Lower leg skin (tissue), 3 donors: ENCODE results near the gene FAM149A.

ENCODE experiments used
- POLR2A ChIP-seq, 2 donors: fragments of 450-650 bp; IDR thresholded peaks; one replicate each; pipeline ENCODE4 v1.6.1; 2016 to 2017; ENCODE audit warnings: antibody characterized with exemption in 2 of 2, mild to moderate bottlenecking in 1 of 2, moderate library complexity in 1 of 2
- TF ChIP-seq, protein P1 (sequence below), 3 donors: fragments of 450-650 bp; IDR thresholded peaks; one replicate each; pipeline ENCODE4 v1.5.1; 2016; ENCODE audit warnings: antibody characterized with exemption in 3 of 3, mild to moderate bottlenecking in 3 of 3, moderate library complexity in 2 of 3

DNA sequence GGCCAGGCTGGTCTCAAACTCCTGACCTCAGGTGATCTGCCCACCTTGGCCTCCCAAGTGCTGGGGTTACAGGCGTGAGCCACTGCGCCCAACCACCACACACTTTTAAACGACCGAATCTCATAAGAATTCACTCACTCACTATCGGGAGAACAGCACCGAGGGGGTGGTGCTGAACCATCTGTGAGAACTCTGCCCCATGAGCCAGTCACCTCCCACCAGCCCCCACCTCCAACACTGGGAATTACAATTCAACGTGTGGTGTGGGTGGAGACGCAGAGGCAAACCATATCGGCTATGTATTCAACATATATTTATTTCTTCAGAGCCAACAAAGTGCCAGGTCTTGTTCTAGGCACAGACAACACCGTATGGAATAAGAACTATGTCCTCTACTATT lies 32.0 kb upstream of the FAM149A start:
- TF ChIP-seq, protein P1, sequence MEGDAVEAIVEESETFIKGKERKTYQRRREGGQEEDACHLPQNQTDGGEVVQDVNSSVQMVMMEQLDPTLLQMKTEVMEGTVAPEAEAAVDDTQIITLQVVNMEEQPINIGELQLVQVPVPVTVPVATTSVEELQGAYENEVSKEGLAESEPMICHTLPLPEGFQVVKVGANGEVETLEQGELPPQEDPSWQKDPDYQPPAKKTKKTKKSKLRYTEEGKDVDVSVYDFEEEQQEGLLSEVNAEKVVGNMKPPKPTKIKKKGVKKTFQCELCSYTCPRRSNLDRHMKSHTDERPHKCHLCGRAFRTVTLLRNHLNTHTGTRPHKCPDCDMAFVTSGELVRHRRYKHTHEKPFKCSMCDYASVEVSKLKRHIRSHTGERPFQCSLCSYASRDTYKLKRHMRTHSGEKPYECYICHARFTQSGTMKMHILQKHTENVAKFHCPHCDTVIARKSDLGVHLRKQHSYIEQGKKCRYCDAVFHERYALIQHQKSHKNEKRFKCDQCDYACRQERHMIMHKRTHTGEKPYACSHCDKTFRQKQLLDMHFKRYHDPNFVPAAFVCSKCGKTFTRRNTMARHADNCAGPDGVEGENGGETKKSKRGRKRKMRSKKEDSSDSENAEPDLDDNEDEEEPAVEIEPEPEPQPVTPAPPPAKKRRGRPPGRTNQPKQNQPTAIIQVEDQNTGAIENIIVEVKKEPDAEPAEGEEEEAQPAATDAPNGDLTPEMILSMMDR (IDR thresholded peaks at IDR 0.05), result no peak
- no peak for TF ChIP-seq POLR2A (IDR thresholded peaks at IDR 0.05)
